ENCODE measurements around the gene TMEM176B.

GRCh38 chr7:150799741-150800580 is at the start of gene TMEM176B:
- no peak for TF ChIP-seq CTCF (IDR thresholded peaks at IDR 0.05)
- no peak for TF ChIP-seq POLR2A (IDR thresholded peaks at IDR 0.05)
